ENCODE data around the gene TFEC. TPM values are rescaled to one million over a fixed set of nuclear protein-coding genes. Genes with fewer than 3 reads are reported as not detected.

Gene TFEC
- total and polyA plus RNA-seq, 10 of the 15 experiments (the other 5 are each of a cell fraction or from before 2014, with no cell fraction given): 0.18 to 5.8 (median 2.4) TPM

DNA sequence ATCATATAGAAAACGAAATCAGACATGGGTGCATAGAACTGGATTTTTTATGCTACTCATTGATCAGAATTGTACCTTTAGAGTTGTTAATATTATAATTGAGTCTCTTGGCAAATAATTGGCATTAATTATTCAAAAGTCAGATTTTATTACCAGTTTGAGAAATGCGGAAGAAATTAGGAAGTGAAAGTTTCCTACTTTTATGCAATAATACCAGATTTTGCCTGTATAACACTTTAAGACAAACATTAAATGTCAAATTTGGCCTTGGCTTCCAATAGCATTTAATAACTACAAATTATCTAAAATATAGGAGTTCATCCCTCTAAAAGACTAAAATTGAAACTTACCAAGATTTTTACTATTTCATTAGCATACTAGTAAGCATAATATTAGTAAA is 6.8 kb upstream of the TFEC start:
- intact Hi-C loops (cut with micrococcal nuclease; ENCODE audit: unreplicated experiment): no loop called here

More for the DNA sequence above, 6.8 kb upstream of the TFEC start:
- ChIA-PET RAD21 (ENCODE audit: unreplicated experiment) (no interaction called here), CTCF (no interaction called here), SMC1A (ENCODE audit: uncharacterized antibody, unreplicated experiment) (no interaction called here), POLR2A (no interaction called here)
- no peaks in the 10 kb centered on the region for H4K20me1 ChIP-seq (ENCODE audit: control insufficient read depth, insufficient read depth)
- FAIRE-seq (no peak), ATAC-seq (no peak), DNase-seq (ENCODE audit: low read depth, low spot score) (no peak)
- H3K4me2 ChIP-seq (ENCODE audit: control insufficient read depth, insufficient read depth): no peak overlapping the region
- no peaks in the 10 kb centered on the region for H3K9me3 ChIP-seq (replicated peaks; ENCODE audit: control insufficient read depth, insufficient read depth, low read length)
- 7% methylated on average over 2 of the region's 2 CpGs for WGBS (ENCODE audit: insufficient coverage, insufficient replicate concordance, low lambda C conversion rate, missing lambda C conversion rate)
- in situ Hi-C loops (cut with MboI): no loop called here
- no peak overlapping the region for H3K9ac ChIP-seq (ENCODE audit: control insufficient read depth, insufficient read depth, low read length)
- no peaks in the 10 kb centered on the region for H3K36me3 ChIP-seq (ENCODE audit: control insufficient read depth in 2 of 2, insufficient read depth in 2 of 2, low read length in 1 of 2)
- no peaks in the 10 kb centered on the region for H3K27me3 ChIP-seq (replicated peaks in 1 of 2; ENCODE audit: control insufficient read depth in 2 of 2, insufficient read depth in 2 of 2, low read length in 1 of 2)
- peaks cover 6% of the 10 kb centered on the region; the same call in 1 of the 2 replicates for H3K4me1 ChIP-seq (ENCODE audit: control insufficient read depth, insufficient read depth, low read length)
- no TSS peak for BruUV-seq (replicated peaks)
- H3K4me3 ChIP-seq: no peak overlapping the region
- H3K27ac ChIP-seq (ENCODE audit: control insufficient read depth, insufficient read depth): no peak overlapping the region
- no peak overlapping the region for H2AFZ ChIP-seq (ENCODE audit: control insufficient read depth, low read depth, low read length)
- H3K79me2 ChIP-seq (ENCODE audit: control insufficient read depth, insufficient read depth, low read length): no peaks in the 10 kb centered on the region
- TF ChIP-seq LARP7 (IDR thresholded peaks at IDR 0.05) (no peak), SREBF2 (IDR thresholded peaks at IDR 0.05; ENCODE audit: low read length) (no peak), BCL11A (IDR thresholded peaks at IDR 0.05; ENCODE audit: low read depth, low read length) (no peak), PML (IDR thresholded peaks at IDR 0.05; ENCODE audit: low read length) (no peak), CEBPB (IDR thresholded peaks at IDR 0.05; ENCODE audit: borderline replicate concordance in 1 of 2, low read depth in 2 of 2, low read length in 2 of 2) (no peak), NBN (IDR thresholded peaks at IDR 0.05) (no peak), HDGF (IDR thresholded peaks at IDR 0.05) (no peak), NRF1 (conservative IDR thresholded peaks at IDR 0.05; ENCODE audit: low read depth, low read length) (no peak), EED (IDR thresholded peaks at IDR 0.05; ENCODE audit: low read depth) (no peak), RUNX3 (IDR thresholded peaks at IDR 0.05; ENCODE audit: low read length) (no peak), NFYA (IDR thresholded peaks at IDR 0.05; ENCODE audit: borderline replicate concordance, low read depth, low read length) (no peak), MEF2B (IDR thresholded peaks at IDR 0.05; ENCODE audit: partially characterized antibody, poor library complexity, severe bottlenecking) (no peak), CREB1 (IDR thresholded peaks at IDR 0.05; ENCODE audit: low read depth) (no peak), CBFB (IDR thresholded peaks at IDR 0.05; ENCODE audit: low read depth) (no peak), ZZZ3 (IDR thresholded peaks at IDR 0.05; ENCODE audit: control insufficient read depth, insufficient read length, low read depth) (no peak), ZNF217 (IDR thresholded peaks at IDR 0.05) (no peak), ZNF24 (IDR thresholded peaks at IDR 0.05) (no peak), MYC (IDR thresholded peaks at IDR 0.05; ENCODE audit: insufficient read depth, insufficient read length, insufficient replicate concordance, low read length, severe bottlenecking) (no peak)
- TF ChIP-seq, protein P1, sequence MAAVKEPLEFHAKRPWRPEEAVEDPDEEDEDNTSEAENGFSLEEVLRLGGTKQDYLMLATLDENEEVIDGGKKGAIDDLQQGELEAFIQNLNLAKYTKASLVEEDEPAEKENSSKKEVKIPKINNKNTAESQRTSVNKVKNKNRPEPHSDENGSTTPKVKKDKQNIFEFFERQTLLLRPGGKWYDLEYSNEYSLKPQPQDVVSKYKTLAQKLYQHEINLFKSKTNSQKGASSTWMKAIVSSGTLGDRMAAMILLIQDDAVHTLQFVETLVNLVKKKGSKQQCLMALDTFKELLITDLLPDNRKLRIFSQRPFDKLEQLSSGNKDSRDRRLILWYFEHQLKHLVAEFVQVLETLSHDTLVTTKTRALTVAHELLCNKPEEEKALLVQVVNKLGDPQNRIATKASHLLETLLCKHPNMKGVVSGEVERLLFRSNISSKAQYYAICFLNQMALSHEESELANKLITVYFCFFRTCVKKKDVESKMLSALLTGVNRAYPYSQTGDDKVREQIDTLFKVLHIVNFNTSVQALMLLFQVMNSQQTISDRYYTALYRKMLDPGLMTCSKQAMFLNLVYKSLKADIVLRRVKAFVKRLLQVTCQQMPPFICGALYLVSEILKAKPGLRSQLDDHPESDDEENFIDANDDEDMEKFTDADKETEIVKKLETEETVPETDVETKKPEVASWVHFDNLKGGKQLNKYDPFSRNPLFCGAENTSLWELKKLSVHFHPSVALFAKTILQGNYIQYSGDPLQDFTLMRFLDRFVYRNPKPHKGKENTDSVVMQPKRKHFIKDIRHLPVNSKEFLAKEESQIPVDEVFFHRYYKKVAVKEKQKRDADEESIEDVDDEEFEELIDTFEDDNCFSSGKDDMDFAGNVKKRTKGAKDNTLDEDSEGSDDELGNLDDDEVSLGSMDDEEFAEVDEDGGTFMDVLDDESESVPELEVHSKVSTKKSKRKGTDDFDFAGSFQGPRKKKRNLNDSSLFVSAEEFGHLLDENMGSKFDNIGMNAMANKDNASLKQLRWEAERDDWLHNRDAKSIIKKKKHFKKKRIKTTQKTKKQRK (IDR thresholded peaks at IDR 0.05; ENCODE audit: low read depth, low read length): no peak
